GM12872 (cell line): ENCODE results near the gene GATA1.

Source experiments
- TF ChIP-seq, protein P1 (sequence below): IDR thresholded peaks from 3 replicates; pipeline ENCODE4 v1.5.1; 2011; ENCODE audit warnings: low read depth, mild to moderate bottlenecking, low read length, moderate library complexity; ENCODE audit not compliant: insufficient read depth

The GATA1 gene

DNA sequence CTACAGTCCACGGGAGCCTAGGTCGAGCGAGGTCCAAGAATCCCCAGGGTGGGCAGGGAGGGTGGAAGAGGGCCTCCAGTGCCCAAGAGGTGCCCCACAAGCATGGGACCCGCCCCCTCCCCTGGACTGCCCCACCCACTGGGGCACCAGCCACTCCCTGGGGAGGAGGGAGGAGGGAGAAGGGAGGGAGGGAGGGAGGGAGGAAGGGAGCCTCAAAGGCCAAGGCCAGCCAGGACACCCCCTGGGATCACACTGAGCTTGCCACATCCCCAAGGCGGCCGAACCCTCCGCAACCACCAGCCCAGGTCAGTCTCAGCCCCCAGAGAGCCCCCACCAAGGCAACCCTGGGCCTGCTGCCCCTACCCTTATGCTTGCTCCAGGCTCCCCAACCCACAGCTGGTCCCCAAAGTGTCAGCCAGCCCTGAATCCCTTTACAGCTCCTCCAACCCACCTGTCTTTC is at the start of gene GATA1:
Gene GATA1, plus strand, starts transcription at position 250 of the 460 bp plus-strand sequence. CDS start 4,520 bp downstream, outside the sequence.
- TF ChIP-seq, protein P1, sequence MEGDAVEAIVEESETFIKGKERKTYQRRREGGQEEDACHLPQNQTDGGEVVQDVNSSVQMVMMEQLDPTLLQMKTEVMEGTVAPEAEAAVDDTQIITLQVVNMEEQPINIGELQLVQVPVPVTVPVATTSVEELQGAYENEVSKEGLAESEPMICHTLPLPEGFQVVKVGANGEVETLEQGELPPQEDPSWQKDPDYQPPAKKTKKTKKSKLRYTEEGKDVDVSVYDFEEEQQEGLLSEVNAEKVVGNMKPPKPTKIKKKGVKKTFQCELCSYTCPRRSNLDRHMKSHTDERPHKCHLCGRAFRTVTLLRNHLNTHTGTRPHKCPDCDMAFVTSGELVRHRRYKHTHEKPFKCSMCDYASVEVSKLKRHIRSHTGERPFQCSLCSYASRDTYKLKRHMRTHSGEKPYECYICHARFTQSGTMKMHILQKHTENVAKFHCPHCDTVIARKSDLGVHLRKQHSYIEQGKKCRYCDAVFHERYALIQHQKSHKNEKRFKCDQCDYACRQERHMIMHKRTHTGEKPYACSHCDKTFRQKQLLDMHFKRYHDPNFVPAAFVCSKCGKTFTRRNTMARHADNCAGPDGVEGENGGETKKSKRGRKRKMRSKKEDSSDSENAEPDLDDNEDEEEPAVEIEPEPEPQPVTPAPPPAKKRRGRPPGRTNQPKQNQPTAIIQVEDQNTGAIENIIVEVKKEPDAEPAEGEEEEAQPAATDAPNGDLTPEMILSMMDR = no peak

DNA sequence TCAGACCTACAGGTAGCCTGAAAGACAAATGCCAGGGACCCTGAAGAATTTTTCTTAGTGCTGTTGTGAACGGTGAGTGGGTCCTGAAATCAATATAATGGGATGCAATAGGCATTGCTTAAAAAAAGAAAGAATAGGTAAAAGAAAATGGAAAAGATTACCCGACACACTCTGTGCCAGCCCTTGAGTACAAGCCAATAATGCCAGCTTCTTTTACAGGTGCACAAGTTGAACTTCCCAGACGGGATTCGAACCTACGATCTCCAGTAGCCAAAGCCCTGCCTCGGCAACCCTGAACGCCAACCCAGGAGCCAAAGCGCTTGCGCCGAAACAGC is 49.5 kb upstream of the GATA1 start:
- TF ChIP-seq, protein P1 = no peak

DNA sequence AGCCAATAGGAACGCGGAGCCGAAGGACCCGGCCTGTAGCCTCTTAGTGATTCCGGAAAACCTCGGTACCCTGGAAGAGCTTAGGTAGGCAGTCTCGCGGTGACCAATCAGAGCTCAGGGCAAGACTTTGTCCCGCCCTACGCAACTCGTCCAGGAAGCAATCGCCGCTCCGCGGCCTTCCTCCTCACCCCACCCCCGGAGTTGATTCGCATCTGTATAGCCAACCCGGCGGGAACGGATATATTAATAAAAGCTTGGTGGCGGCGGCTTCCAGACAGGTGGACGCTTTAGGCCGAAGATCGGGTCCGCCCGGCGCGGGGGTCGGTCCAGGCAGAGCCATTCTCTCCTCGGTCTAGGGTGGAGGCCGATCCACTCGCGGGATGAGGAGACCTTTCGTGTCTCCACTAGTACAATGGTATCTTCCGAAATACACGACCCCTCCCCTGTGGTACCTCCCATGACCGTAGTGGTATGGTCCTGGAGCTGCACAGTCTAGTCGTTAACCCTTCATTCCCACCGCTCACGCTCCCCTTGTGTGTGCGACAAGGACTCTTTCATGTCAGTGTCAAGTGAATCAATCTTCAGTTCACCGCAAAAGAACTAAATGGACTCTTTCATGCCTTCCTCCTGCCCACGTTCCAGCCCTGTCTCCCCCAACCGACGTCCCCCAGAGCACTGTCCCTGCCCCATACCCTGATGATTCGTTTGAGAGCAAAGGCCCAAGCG is 49.0 kb upstream of the GATA1 start:
- TF ChIP-seq, protein P1 = no peak

DNA sequence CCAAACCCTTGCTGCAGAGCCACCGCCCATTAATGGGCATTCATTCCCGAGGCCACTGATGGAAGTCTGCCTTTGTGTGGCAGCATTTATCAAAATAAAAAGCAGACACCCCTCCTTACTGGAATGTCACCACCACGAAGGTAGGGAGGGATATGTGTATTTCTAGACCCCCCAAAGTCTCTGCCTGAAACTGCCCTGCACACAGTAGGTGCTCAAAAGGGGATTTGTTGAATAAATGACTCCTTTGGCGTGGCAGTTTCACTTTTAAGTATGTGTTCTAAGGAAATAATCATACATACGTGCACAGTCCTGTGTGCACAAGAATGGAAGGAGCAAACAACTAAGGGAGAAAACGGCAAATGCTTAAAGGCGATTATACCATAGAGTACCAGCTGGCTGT is 48.5 kb upstream of the GATA1 start:
- TF ChIP-seq, protein P1 = no peak

DNA sequence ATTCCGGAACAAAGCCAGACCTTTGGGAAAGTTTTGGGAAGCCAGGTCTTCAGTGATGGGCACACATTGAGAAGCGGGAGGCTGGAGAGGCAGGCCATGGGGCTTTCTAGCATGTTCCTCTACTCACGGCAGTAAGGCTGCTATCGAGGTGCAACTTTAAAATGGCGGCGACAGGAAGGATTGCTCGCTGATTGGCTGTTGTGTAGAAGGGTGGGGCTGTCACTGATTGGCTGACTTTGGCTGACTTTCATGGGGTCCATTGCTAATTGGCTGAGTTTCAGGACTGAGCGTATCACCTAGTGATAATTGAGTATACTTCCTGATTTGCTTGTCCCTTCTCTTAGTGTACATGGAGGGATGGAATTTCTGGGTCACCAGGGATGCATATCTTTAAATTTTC is 44.6 kb upstream of the GATA1 start:
- TF ChIP-seq, protein P1 = no peak

DNA sequence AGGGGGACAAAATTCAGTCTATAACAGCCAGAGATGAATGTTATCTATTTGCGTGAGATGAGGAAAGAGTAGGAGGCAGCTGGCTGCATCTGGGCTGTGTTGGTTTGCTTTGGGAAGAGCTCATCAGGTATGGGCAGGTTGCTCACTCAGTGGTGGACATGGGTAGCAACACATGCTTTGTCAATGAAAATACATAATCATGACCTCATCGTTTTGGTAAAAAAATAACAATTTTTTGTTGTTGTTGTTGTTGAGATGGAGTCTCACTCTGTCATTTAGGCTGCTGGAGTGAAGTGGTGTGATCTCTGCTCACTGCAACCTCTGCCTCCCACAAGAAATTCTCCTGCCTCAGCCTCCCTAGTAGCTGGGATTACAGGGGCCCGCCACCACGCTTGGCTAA is 41.2 kb upstream of the GATA1 start:
- TF ChIP-seq, protein P1 = no peak

DNA sequence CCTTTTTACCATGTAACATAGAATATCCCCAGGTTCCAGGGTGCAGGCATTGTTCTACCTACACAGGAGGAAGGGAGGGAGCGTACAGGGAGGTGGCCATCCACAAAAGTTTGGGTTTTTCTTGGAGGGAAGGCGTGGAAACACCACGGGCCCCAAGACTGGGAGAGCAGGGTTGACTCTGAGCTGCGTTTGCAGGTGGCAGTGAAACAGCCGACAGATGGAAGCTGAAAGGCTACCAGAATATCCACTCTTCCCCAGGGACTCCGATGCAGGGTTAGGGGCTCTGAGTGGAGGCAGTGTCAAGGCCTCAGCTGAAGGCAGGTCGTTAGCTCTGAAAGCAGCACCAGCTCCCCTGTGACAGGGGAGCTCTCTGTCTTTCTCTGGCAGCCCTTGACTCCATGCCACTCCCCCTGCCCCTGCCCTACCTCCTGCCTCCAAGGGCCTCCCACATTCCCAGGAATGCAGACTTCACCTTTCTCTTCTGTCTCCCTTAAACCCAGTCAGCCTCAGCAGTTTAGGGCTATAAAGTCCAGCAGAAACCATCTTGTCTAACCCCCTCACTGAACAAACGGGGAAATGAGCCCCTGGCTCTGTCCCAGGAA is 38.9 kb upstream of the GATA1 start:
- TF ChIP-seq, protein P1 = no peak
